H9 (cell line): ENCODE results near the gene RGR. TPM values are rescaled to one million over a fixed set of nuclear protein-coding genes. Genes with fewer than 3 reads are reported as not detected.

Experiments used
- DNase-seq: peaks from one replicate; pipeline ENCODE4 v3.0.0-alpha.2; 2017
- H2AFZ ChIP-seq: one replicate; pipeline ENCODE4 v1.6.1; 2013; ENCODE audit warnings: mild to moderate bottlenecking, low read length, control low read depth, moderate library complexity
- H2AK5ac ChIP-seq: 2 replicates; pipeline ENCODE4 v1.6.1; 2013; ENCODE audit warnings: low read length, control low read depth, mixed read lengths; ENCODE audit not compliant: insufficient read length
- H2BK120ac ChIP-seq: one replicate; pipeline ENCODE4 v1.6.1; 2013; ENCODE audit warnings: low read depth, mild to moderate bottlenecking, low read length, control low read depth, inconsistent platforms; ENCODE audit not compliant: poor library complexity, severe bottlenecking
- H2BK12ac ChIP-seq: 2 replicates; pipeline ENCODE4 v1.6.1; 2013; ENCODE audit warnings: low read length, control low read depth, mixed read lengths, low read depth; ENCODE audit not compliant: insufficient read length
- H2BK15ac ChIP-seq: 2 replicates; pipeline ENCODE4 v1.6.1; 2013; ENCODE audit warnings: low read depth, low read length, control low read depth
- H2BK20ac ChIP-seq: one replicate; pipeline ENCODE4 v1.6.1; 2013; ENCODE audit warnings: low read depth, mild to moderate bottlenecking, low read length, control low read depth, inconsistent platforms; ENCODE audit not compliant: poor library complexity, severe bottlenecking
- H2BK5ac ChIP-seq: 2 replicates; pipeline ENCODE4 v1.6.1; 2013; ENCODE audit warnings: low read length, control low read depth, mixed read lengths; ENCODE audit not compliant: insufficient read length
- H3K14ac ChIP-seq: 2 replicates; pipeline ENCODE4 v1.6.1; 2013; ENCODE audit warnings: low read length, control low read depth; ENCODE audit not compliant: insufficient read depth
- H3K18ac ChIP-seq: 2 replicates; pipeline ENCODE4 v1.6.1; 2013; ENCODE audit warnings: low read depth, mild to moderate bottlenecking, mixed read lengths, low read length, control low read depth; ENCODE audit not compliant: insufficient read length
- H3K23ac ChIP-seq: 2 replicates; pipeline ENCODE4 v1.6.1; 2013; ENCODE audit warnings: low read length, control low read depth, mixed read lengths, low read depth; ENCODE audit not compliant: insufficient read length
- H3K23me2 ChIP-seq: 2 replicates; pipeline ENCODE4 v1.6.1; 2013; ENCODE audit warnings: low read depth, mild to moderate bottlenecking, mixed read lengths, low read length, control low read depth; ENCODE audit not compliant: insufficient read length, poor library complexity, severe bottlenecking
- H3K27ac ChIP-seq: 2 replicates; pipeline ENCODE4 v1.5.1; 2013; ENCODE audit warnings: low read length, control low read depth, mixed read lengths, low read depth; ENCODE audit not compliant: insufficient read length
- H3K27me3 ChIP-seq: 2 replicates; pipeline ENCODE4 v1.6.1; 2013; ENCODE audit warnings: low read length, control low read depth, inconsistent platforms; ENCODE audit not compliant: insufficient read depth
- H3K4ac ChIP-seq: 2 replicates; pipeline ENCODE4 v1.6.1; 2013; ENCODE audit warnings: low read depth, mild to moderate bottlenecking, control low read depth, inconsistent platforms, low read length, moderate library complexity
- H3K4me1 ChIP-seq: 2 replicates; pipeline ENCODE4 v1.6.1; 2013; ENCODE audit warnings: low read length, control low read depth, inconsistent platforms; ENCODE audit not compliant: insufficient read depth
- H3K4me2 ChIP-seq: 2 replicates; pipeline ENCODE4 v1.6.1; 2013; ENCODE audit warnings: low read length, control low read depth, mixed read lengths; ENCODE audit not compliant: insufficient read length, insufficient read depth
- H3K56ac ChIP-seq: 2 replicates; pipeline ENCODE4 v1.6.1; 2013; ENCODE audit warnings: low read depth, mild to moderate bottlenecking, mixed read lengths, low read length, control low read depth; ENCODE audit not compliant: insufficient read length
- H3K79me1 ChIP-seq: 2 replicates; pipeline ENCODE4 v1.6.1; 2013; ENCODE audit warnings: low read depth, mild to moderate bottlenecking, moderate library complexity, low read length, control low read depth, inconsistent platforms; ENCODE audit not compliant: insufficient read depth, poor library complexity, severe bottlenecking
- H3K79me2 ChIP-seq: 2 replicates; pipeline ENCODE4 v1.6.1; 2013; ENCODE audit warnings: low read length, control low read depth, inconsistent platforms; ENCODE audit not compliant: insufficient read depth
- H3K9ac ChIP-seq: 2 replicates; pipeline ENCODE4 v1.6.1; 2013; ENCODE audit warnings: low read length, control low read depth, mixed read lengths; ENCODE audit not compliant: insufficient read length; ENCODE audit errors: extremely low read depth
- H3K9me3 ChIP-seq: one replicate; pipeline ENCODE4 v1.6.1; 2013; ENCODE audit warnings: low read depth, low read length, inconsistent platforms; ENCODE audit not compliant: control insufficient read depth
- H3T11ph ChIP-seq: one replicate; pipeline ENCODE4 v1.6.1; 2013; ENCODE audit warnings: mild to moderate bottlenecking, low read length, control low read depth, inconsistent platforms
- H4K20me1 ChIP-seq: one replicate; pipeline ENCODE4 v1.6.1; 2013; ENCODE audit not compliant: control insufficient read depth, insufficient read length, insufficient read depth
- H4K5ac ChIP-seq: 2 replicates; pipeline ENCODE4 v1.6.1; 2013; ENCODE audit warnings: low read depth, mild to moderate bottlenecking, mixed read lengths, low read length, control low read depth; ENCODE audit not compliant: insufficient read length
- H4K8ac ChIP-seq: replicated peaks from 2 replicates; pipeline ENCODE4 v1.6.1; 2013; ENCODE audit warnings: low read length, control low read depth, mixed read lengths, low read depth; ENCODE audit not compliant: insufficient read length
- H4K91ac ChIP-seq: 2 replicates; pipeline ENCODE4 v1.6.1; 2013; ENCODE audit warnings: low read depth, mild to moderate bottlenecking, moderate library complexity, mixed read lengths, low read length, control low read depth; ENCODE audit not compliant: insufficient read length
- H3K27ac Mint-ChIP-seq, 3 experiments: 2 replicates in 2 of 3; 3 replicates in 1 of 3; pipeline ENCODE4 v1.8.0; 2020 to 2021; ENCODE audit warnings: mixed read lengths in 3 of 3, mild to moderate bottlenecking in 1 of 3, moderate library complexity in 1 of 3
- H3K27me3 Mint-ChIP-seq: 2 replicates; pipeline ENCODE4 v1.8.0; 2021; ENCODE audit warnings: low read depth, mild to moderate bottlenecking, moderate library complexity, mixed read lengths
- H3K36me3 Mint-ChIP-seq, 3 experiments: 2 replicates in 2 of 3; 3 replicates in 1 of 3; pipeline ENCODE4 v1.8.0; 2020 to 2021; ENCODE audit warnings: low read depth in 3 of 3, mixed read lengths in 3 of 3; ENCODE audit not compliant: insufficient read depth in 1 of 3
- H3K4me1 Mint-ChIP-seq, 2 experiments: 2 replicates each; pipeline ENCODE4 v1.8.0; 2020; ENCODE audit warnings: mixed read lengths in 2 of 2
- H3K4me3 Mint-ChIP-seq, 2 experiments: 2 replicates in 1 of 2; 3 replicates in 1 of 2; pipeline ENCODE4 v1.8.0; 2020 to 2021; ENCODE audit warnings: mild to moderate bottlenecking in 2 of 2, mixed read lengths in 2 of 2, moderate library complexity in 1 of 2
- H3K9me3 Mint-ChIP-seq, 2 experiments: 2 replicates in 1 of 2; 3 replicates in 1 of 2; pipeline ENCODE4 v1.8.0; 2020; ENCODE audit warnings: mild to moderate bottlenecking in 2 of 2, mixed read lengths in 2 of 2, moderate library complexity in 1 of 2
- CTCF ChIP-seq: fragments of 200-600 bp; sonication (generic); conservative IDR thresholded peaks from 3 replicates; pipeline ENCODE4 v1.8.0; 2021; ENCODE audit warnings: antibody characterized with exemption, mild to moderate bottlenecking
- WGBS: extraction: QIAGEN DNeasy Blood & Tissue Kit; methylation state at CpG from one replicate; pipeline ENCODE4 v1.1.7; 2013; ENCODE audit warnings: missing lambda C conversion rate, low lambda C conversion rate, mixed read lengths; ENCODE audit not compliant: insufficient read length; ENCODE audit errors: extremely low coverage; 5-methylcytosine and 5-hydroxymethylcytosine counted together
- total RNA-seq: library from RNA; stranded (reverse); gene quantifications from 2 replicates; pipeline ENCODE4 v1.2.1, GENCODE V29; 2021

The RGR gene
- total RNA-seq, 1 experiment from 2014 or later: not detected

- Mint-ChIP-seq H3K27ac (no peak overlapping the region), H3K4me3 (no peak overlapping the region), H3K27me3 (peaks cover 14% of the 10 kb centered on the region), H3K9me3 (no peaks in the 10 kb centered on the region), H3K4me1 (peaks cover 0 to 6% of the 10 kb centered on the region in 2 experiments; a peak in 3 of 4 replicates), H3K36me3 (no peaks in the 10 kb centered on the region)
- Histone ChIP-seq H3K9me3 (no peaks in the 10 kb centered on the region), H3K4me2 (no peak overlapping the region), H2BK5ac (no peak overlapping the region), H2BK20ac (no peak overlapping the region), H3K18ac (no peak overlapping the region), H2BK15ac (no peak overlapping the region), H4K20me1 (no peaks in the 10 kb centered on the region), H2AK5ac (no peak overlapping the region), H3K27ac (no peak overlapping the region), H3K4ac (no peak overlapping the region), H3K9ac (no peak overlapping the region), H2BK12ac (no peak overlapping the region), H3K79me1 (no peaks in the 10 kb centered on the region), H3K14ac (no peak overlapping the region), H3K79me2 (no peaks in the 10 kb centered on the region), H2BK120ac (no peak overlapping the region), H3K23me2 (no peaks in the 10 kb centered on the region), H4K8ac (no peak overlapping the region), H3T11ph (no peak overlapping the region), H2AFZ (no peak overlapping the region), H3K56ac (no peak overlapping the region), H4K5ac (no peak overlapping the region), H4K91ac (no peak overlapping the region), H3K4me1 (no peaks in the 10 kb centered on the region), H3K23ac (no peak overlapping the region), H3K27me3 (no peaks in the 10 kb centered on the region)
- WGBS: no CpG with 5 or more reads among the region's 4 CpGs
- no peak for DNase-seq
- TF ChIP-seq CTCF: no peak
These were observed 27.1 kb upstream of the RGR start for GRCh38 chr10:84217746-84218145.
